Naive thymus-derived CD8-positive, alpha-beta T cell (primary cell): Measurements from ENCODE around the gene MCM10. TPM values are rescaled to one million over a fixed set of nuclear protein-coding genes. Genes with fewer than 3 reads are reported as not detected.

Source experiments
- ATAC-seq, 2 donors: fragments of 150-1000 bp; cut with Tn5 transposase in 1 of 2; sonication (Bioruptor Pico), chemical (Tn5 transposase) in 1 of 2; 1 replicate in 1 of 2; 2 replicates in 1 of 2; pipeline ENCODE4 v1.10.0; 2021; ENCODE audit warnings: mild to moderate bottlenecking in 2 of 2, moderate library complexity in 2 of 2
- POLR2A ChIA-PET: fragments of 350-600 bp; sonication (Branson Sonifier 250); formaldehyde crosslinking; loops from one replicate; lab custom pipeline; 2021; ENCODE audit warnings: antibody characterized with exemption; lab: Charles Lee
- DNase-seq, 10 donors: peaks; one replicate each; pipeline versions ENCODE4 v3.0.0 to v3.0.0-alpha.2; 2020 to 2022
- H3K27ac Mint-ChIP-seq, 10 donors: one replicate each; pipeline ENCODE4 v1.8.0; 2020 to 2022; ENCODE audit warnings: mild to moderate bottlenecking in 10 of 10, mixed read lengths in 10 of 10, moderate library complexity in 4 of 10, inconsistent platforms in 1 of 10
- H3K27me3 Mint-ChIP-seq, 5 donors: one replicate each; pipeline ENCODE4 v1.8.0; 2021 to 2022; ENCODE audit warnings: mixed read lengths in 5 of 5
- H3K36me3 Mint-ChIP-seq, 3 donors: one replicate each; pipeline ENCODE4 v1.8.0; 2020 to 2022; ENCODE audit warnings: mixed read lengths in 3 of 3, mild to moderate bottlenecking in 2 of 3, inconsistent platforms in 1 of 3
- H3K4me1 Mint-ChIP-seq, 4 donors: one replicate each; pipeline ENCODE4 v1.8.0; 2021 to 2022; ENCODE audit warnings: mixed read lengths in 4 of 4
- H3K4me3 Mint-ChIP-seq, 10 donors: one replicate each; pipeline ENCODE4 v1.8.0; 2020 to 2022; ENCODE audit warnings: mild to moderate bottlenecking in 10 of 10, mixed read lengths in 10 of 10, moderate library complexity in 6 of 10, inconsistent platforms in 1 of 10
- H3K9me3 Mint-ChIP-seq, 9 donors: one replicate each; pipeline ENCODE4 v1.8.0; 2020 to 2022; ENCODE audit warnings: mixed read lengths in 9 of 9, mild to moderate bottlenecking in 3 of 9, inconsistent platforms in 1 of 9, moderate library complexity in 1 of 9
- polyA plus RNA-seq, 3 donors: library from polyadenylated mRNA; unstranded; fragments of 300-500 nt; fragmentation: Illumina TruSeq; gene quantifications; one replicate each; pipeline ENCODE4 v1.2.3, GENCODE V29; 2021
- total RNA-seq, 8 experiments: library from RNA in 2 of 8; stranded (reverse) in 2 of 8; gene quantifications; one replicate each; pipeline ENCODE4 v1.2.3 and lab custom pipeline; 2021 to 2026

Gene MCM10
- total and polyA plus RNA-seq, 5 experiments from 2014 or later, result 0.34 TPM; not detected in 4

DNA sequence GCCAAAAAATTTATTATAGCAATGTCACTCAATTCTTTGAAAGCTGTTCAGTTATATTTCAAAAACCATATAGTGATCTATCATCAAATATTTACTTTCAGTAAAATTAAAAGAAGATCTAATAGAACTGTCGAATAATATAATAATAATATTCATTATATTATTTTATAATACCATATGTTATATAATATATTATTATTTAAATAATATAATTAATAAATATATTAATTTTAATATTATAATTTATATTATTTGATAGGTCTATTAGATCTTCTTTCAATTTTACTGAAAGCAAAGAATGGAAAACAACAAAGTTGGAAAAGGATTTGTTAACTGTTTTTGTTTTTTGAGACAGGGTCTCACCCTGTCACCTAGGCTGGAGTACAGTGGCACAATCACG is 95.3 kb downstream of the MCM10 start:
- POLR2A ChIA-PET, result no interaction called here
- no peak for DNase-seq
- no peak overlapping the region for H3K27ac Mint-ChIP-seq
- H3K4me3 Mint-ChIP-seq, result no peak overlapping the region
- H3K27me3 Mint-ChIP-seq, result peaks cover 0 to 9% (median 2%) of the 10 kb centered on the region in 5 donors
- peaks cover 0 to 1% (median 0%) of the 10 kb centered on the region in 3 donors for H3K36me3 Mint-ChIP-seq
- peaks cover 0 to 4% (median 0%) of the 10 kb centered on the region in 4 donors for H3K4me1 Mint-ChIP-seq
- peaks cover 0 to 6% (median 2%) of the 10 kb centered on the region in 9 donors for H3K9me3 Mint-ChIP-seq
- no peak for ATAC-seq

GRCh38 chr10:13257621-13258140 is 96.3 kb downstream of the MCM10 start:
- Mint-ChIP-seq H3K27me3 (peaks cover 0 to 13% (median 5%) of the 10 kb centered on the region in 5 donors), H3K27ac (peak overlapping the region in 1 of 10 donors; percentile 40), H3K4me3 (no peak overlapping the region), H3K4me1 (peaks cover 0 to 4% (median 0%) of the 10 kb centered on the region in 4 donors), H3K9me3 (peaks cover 0 to 6% (median 4%) of the 10 kb centered on the region in 9 donors), H3K36me3 (peaks cover 0 to 4% (median 0%) of the 10 kb centered on the region in 3 donors)
- ATAC-seq (no peak), DNase-seq (no peak)
- POLR2A ChIA-PET, result no interaction called here

Other genes with a start within 250 kb of the MCM10 start
- under 1 TPM in 1 of 2 experiments, not detected in 1; 0.10 TPM for gene CCDC3, start 159.8 kb upstream of the MCM10 start, total RNA-seq
- gene CCDC3, start 159.8 kb upstream of the MCM10 start, polyA plus RNA-seq, result not detected
- gene OPTN, start 61.4 kb upstream of the MCM10 start, total RNA-seq, result 10 to 100 TPM; 43.9 to 52.1 TPM
- gene OPTN, start 61.4 kb upstream of the MCM10 start, polyA plus RNA-seq, result 10 to 100 TPM; 25.8 to 35.1 (median 27.1) TPM
- gene UCMA, start 72.8 kb downstream of the MCM10 start, total RNA-seq, result not detected
- gene UCMA, start 72.8 kb downstream of the MCM10 start, polyA plus RNA-seq, result not detected
- gene PHYH, start 138.5 kb downstream of the MCM10 start, total RNA-seq, result 10 to 100 TPM; 17.3 to 18.6 TPM
- gene PHYH, start 138.5 kb downstream of the MCM10 start, polyA plus RNA-seq, result 10 to 100 TPM; 17.6 to 20.5 (median 20.1) TPM
- gene SEPHS1, start 186.7 kb downstream of the MCM10 start, total RNA-seq, result 10 to 100 TPM; 32.7 to 42.7 TPM
- 10 to 100 TPM; 17.7 to 22.5 (median 21.9) TPM for gene SEPHS1, start 186.7 kb downstream of the MCM10 start, polyA plus RNA-seq